ENCODE results near the gene CLEC4M.
"Not testable (repeated sequence)": the region's sequence is repeated elsewhere in the genome, so short reads cannot be mapped to it uniquely, and the experiment has no call there.

Gene CLEC4M

DNA sequence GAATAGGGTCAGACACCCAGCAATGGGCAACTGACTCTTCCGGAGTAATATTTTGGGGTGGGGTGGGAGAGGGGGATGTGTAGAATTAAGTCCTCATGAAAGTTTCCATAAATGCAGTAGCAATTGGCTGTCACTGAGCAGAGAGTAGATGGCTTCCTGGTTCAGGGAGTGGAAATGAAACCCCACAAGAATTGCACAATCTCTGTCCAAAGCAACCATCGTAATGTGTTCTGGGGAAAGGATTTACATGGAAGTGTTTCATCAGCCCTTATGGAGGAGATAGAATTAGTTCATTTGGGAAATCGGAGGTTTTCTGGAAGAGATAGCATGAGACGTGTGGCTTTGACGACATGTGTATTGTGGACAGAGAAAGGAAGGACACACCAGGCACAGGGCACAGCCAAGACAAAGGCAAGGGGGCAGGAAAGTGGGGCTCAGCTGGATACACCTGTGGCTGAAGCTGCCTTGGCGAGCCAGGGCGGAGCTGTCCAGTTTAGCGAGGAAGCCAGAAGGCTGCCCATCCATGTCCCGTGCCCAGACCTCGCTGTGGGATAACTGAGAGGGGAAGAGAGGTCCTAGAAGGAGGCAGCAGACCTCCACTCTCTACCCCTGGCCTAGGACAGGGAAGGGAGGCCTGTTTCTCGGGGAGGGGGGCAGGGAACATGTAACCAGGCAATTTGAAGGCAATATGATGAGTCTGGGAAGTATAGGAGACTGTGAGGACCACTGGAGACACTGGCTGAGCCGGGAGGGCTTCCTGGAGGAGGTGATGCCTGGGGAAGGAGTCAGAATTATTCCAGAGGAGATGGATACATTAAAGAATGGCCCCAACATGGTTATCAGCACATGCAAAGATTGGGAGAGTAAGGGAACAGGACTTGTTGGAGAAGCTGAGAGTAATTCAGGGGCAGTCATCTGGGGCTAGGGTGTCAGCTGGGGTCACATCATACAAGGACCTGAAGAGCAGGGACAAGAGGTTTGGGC is 28.5 kb upstream of the CLEC4M start:
- H3K4me3 Mint-ChIP-seq = no peak overlapping the region
- no peak overlapping the region for H3K27ac Mint-ChIP-seq
- H3K4me1 Mint-ChIP-seq (ENCODE audit: low read depth) = peaks cover 9% of the 10 kb centered on the region
- peaks cover 5% of the 10 kb centered on the region for H3K27me3 Mint-ChIP-seq
- no peaks in the 10 kb centered on the region for H3K36me3 Mint-ChIP-seq
- no peaks in the 10 kb centered on the region for H3K9me3 Mint-ChIP-seq (ENCODE audit: low read depth)

- peaks cover 3% of the 10 kb centered on the region for H3K4me1 Mint-ChIP-seq (ENCODE audit: low read depth)
- no peaks in the 10 kb centered on the region for H3K9me3 Mint-ChIP-seq (ENCODE audit: low read depth)
- no peak overlapping the region for H3K27ac Mint-ChIP-seq
- peaks cover 2% of the 10 kb centered on the region for H3K27me3 Mint-ChIP-seq
- H3K36me3 Mint-ChIP-seq = no peaks in the 10 kb centered on the region
- no peak overlapping the region for H3K4me3 Mint-ChIP-seq
Measured at GRCh38 chr19:7736148-7736547, 26.9 kb upstream of the CLEC4M start.

GRCh38 chr19:7737215-7737614 is 25.8 kb upstream of the CLEC4M start:
- H3K4me1 Mint-ChIP-seq (ENCODE audit: low read depth) = peaks cover 3% of the 10 kb centered on the region
- H3K27ac Mint-ChIP-seq = no peak overlapping the region
- no peak overlapping the region for H3K4me3 Mint-ChIP-seq
- no peaks in the 10 kb centered on the region for H3K36me3 Mint-ChIP-seq
- peaks cover 3% of the 10 kb centered on the region for H3K27me3 Mint-ChIP-seq
- no peaks in the 10 kb centered on the region for H3K9me3 Mint-ChIP-seq (ENCODE audit: low read depth)

- H3K27me3 Mint-ChIP-seq = peaks cover 3% of the 10 kb centered on the region
- H3K9me3 Mint-ChIP-seq (ENCODE audit: low read depth) = no peaks in the 10 kb centered on the region
- H3K36me3 Mint-ChIP-seq = no peaks in the 10 kb centered on the region
- peak overlapping the region; percentile 1 for H3K27ac Mint-ChIP-seq
- H3K4me1 Mint-ChIP-seq (ENCODE audit: low read depth) = peaks cover 3% of the 10 kb centered on the region
- no peak overlapping the region for H3K4me3 Mint-ChIP-seq
Measured at GRCh38 chr19:7738023-7738422, 25.0 kb upstream of the CLEC4M start.

DNA sequence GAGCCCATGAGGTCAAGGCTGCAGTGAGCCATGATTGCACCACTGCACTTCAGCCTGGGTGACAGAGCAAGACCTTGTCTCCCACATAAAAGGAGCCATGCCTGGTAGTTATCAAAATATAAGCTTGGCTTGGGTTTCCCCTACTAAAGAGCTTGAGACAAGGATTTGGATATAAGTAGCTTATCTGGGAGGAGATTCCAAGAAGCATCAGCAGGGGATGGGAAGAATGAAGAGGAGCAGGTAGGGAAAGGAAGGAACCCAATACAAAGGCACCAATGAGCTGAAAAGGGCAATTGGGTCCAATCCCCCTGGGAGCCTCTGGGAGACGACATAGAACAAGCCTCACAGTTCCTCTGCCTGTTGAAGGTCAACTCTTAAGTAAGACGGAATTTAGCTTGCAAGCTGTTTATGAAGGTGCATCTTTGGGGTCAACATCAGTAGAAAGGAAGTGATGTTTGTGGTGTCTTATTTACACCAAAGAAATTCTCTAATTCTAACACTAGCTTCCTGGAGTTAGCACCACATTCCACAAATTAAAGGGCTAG is 23.8 kb upstream of the CLEC4M start:
- no peaks in the 10 kb centered on the region for H3K36me3 Mint-ChIP-seq
- no peak overlapping the region for H3K27ac Mint-ChIP-seq
- no peak overlapping the region for H3K4me3 Mint-ChIP-seq
- peaks cover 3% of the 10 kb centered on the region for H3K27me3 Mint-ChIP-seq
- no peaks in the 10 kb centered on the region for H3K9me3 Mint-ChIP-seq (ENCODE audit: low read depth)
- peaks cover 7% of the 10 kb centered on the region for H3K4me1 Mint-ChIP-seq (ENCODE audit: low read depth)

DNA sequence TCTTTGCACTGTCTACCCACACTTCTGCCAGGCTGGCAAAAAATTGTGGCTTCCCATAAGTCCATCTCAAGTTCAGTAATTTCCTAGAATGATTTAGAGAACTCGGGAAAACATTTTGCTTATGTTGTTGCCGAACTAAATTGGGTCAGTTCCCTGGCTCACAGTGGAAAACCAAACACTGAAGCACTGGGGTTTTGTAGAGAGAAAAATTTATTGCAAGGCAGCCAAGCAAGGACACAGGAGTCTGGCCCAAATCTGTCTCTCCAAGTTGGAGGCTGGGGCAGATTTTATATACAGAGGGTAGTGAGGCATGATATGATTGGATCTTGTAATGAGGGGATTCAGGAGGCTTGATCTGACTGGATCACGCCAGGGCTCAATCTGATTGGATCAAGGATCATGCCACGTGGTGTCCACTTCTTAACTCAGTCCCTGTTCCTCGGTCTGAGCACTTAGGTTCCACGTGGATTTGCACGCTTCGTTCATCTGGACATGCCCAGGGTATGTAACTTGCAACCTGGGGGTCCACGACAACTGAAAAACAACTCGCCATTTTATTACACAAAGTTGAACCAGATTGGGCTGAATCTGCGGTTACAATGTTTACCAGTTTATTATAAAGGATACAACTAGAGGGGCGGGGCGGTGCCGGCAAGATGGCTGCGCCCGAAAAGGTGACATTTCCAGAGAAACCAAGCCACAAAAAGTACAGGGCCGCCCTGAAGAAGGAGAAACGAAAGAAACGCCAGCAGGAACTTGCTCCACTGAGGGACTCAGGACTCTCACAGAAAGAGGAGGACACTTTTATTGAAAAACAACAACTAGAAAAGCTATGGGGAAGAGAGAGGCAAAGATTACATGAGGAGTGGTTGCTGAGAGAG is 23.0 kb upstream of the CLEC4M start:
- H3K27me3 Mint-ChIP-seq = peaks cover 3% of the 10 kb centered on the region
- H3K27ac Mint-ChIP-seq = no peak overlapping the region
- H3K4me1 Mint-ChIP-seq (ENCODE audit: low read depth) = peaks cover 7% of the 10 kb centered on the region

DNA sequence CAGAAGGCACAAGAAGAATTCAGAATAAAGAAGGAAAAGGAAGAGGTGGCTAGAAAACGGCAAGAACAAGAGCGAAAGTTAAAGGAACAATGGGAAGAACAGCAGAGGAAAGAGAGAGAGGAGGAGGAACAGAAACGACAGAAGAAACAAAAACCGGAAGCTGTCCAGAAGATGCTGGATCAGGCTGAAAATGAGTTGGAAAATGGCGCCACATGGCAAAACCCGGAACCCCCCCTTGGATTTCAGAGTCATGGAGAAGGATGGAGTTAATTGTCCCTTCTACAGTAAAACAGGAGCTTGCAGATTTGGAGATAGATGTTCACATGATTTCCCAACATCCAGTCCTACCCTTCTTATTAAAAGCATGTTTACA is 22.4 kb upstream of the CLEC4M start:
- no peak overlapping the region for H3K27ac Mint-ChIP-seq
- no peaks in the 10 kb centered on the region for H3K9me3 Mint-ChIP-seq (ENCODE audit: low read depth)
- no peak overlapping the region for H3K4me3 Mint-ChIP-seq
- H3K36me3 Mint-ChIP-seq = no peaks in the 10 kb centered on the region
- H3K4me1 Mint-ChIP-seq (ENCODE audit: low read depth) = peaks cover 7% of the 10 kb centered on the region
- peaks cover 3% of the 10 kb centered on the region for H3K27me3 Mint-ChIP-seq

More for the DNA sequence above, 23.0 kb upstream of the CLEC4M start:
- Mint-ChIP-seq H3K9me3 (ENCODE audit: low read depth) (no peaks in the 10 kb centered on the region), H3K4me3 (no peak overlapping the region), H3K36me3 (no peaks in the 10 kb centered on the region)

DNA sequence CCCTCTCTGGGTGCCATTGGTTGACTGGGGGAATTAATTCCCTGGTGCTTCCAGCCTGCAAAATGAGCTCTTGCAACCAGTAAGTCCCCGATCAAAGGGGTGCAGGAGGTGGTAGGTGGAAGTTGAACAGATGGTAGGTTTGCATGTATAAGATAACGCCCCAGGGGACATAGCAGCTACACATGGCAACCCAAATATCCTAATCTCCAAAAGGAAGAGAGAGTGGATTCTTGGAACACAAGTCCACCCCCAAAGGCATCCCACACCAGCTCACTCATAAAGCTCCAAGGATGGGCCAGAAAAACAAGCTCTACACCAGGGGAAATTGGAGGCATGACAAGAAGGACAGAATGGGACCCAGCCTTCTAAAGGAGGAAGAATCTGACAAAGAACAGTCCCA is 20.5 kb upstream of the CLEC4M start:
- peaks cover 8% of the 10 kb centered on the region for H3K4me1 Mint-ChIP-seq (ENCODE audit: low read depth)
- H3K27me3 Mint-ChIP-seq = peaks cover 3% of the 10 kb centered on the region
- no peaks in the 10 kb centered on the region for H3K36me3 Mint-ChIP-seq

DNA sequence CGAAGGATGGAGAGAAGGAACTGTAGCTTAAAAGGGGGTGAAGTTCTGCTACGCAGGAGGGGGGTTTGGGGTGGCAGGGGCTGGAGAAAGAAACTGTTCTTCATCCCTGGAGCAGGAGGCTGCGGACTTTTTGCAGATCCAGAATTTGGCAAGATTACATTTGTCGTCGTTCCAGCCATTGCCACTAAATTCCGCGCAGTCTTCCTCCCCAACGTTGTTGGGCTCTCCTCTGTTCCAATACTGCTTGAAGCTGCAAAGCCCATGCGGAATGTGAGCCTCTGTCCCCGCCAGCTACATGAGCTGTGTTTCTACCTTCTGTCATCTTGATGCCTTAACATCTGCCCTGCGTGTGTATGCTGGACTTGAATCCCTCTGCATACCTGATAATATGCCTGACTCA is 20.1 kb upstream of the CLEC4M start:
- peaks cover 7% of the 10 kb centered on the region for H3K4me1 Mint-ChIP-seq (ENCODE audit: low read depth)
- H3K36me3 Mint-ChIP-seq = no peaks in the 10 kb centered on the region
- H3K4me3 Mint-ChIP-seq = no peak overlapping the region
- no peaks in the 10 kb centered on the region for H3K9me3 Mint-ChIP-seq (ENCODE audit: low read depth)
- H3K27ac Mint-ChIP-seq = no peak overlapping the region
- peaks cover 3% of the 10 kb centered on the region for H3K27me3 Mint-ChIP-seq

More for the DNA sequence above, 20.5 kb upstream of the CLEC4M start:
- Mint-ChIP-seq H3K4me3 (no peak overlapping the region), H3K27ac (no peak overlapping the region), H3K9me3 (ENCODE audit: low read depth) (no peaks in the 10 kb centered on the region)

DNA sequence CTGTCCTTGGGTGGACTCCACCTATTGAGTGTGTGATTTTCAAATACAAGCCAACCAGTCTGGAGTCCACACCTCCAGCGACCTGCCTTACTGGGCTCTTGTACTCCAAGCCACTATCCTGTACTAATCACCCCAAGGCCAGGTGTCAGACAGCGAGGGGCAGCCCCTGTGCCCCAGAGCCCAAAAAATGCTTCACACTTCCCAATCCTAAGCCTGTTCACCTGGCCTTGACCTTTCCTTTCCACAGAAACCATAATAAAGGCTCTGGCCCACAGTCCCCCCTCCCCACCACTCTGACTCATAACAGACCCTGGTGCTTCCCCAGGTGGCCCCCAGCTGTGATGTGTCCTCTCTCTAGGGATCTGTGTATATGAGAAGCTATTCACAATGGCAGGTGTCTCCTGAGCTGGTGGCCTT is 19.6 kb upstream of the CLEC4M start:
- no peak overlapping the region for H3K4me3 Mint-ChIP-seq
- peaks cover 5% of the 10 kb centered on the region for H3K4me1 Mint-ChIP-seq (ENCODE audit: low read depth)
- H3K27me3 Mint-ChIP-seq = peaks cover 3% of the 10 kb centered on the region
- H3K9me3 Mint-ChIP-seq (ENCODE audit: low read depth) = no peaks in the 10 kb centered on the region
- H3K36me3 Mint-ChIP-seq = no peaks in the 10 kb centered on the region
- H3K27ac Mint-ChIP-seq = no peak overlapping the region

DNA sequence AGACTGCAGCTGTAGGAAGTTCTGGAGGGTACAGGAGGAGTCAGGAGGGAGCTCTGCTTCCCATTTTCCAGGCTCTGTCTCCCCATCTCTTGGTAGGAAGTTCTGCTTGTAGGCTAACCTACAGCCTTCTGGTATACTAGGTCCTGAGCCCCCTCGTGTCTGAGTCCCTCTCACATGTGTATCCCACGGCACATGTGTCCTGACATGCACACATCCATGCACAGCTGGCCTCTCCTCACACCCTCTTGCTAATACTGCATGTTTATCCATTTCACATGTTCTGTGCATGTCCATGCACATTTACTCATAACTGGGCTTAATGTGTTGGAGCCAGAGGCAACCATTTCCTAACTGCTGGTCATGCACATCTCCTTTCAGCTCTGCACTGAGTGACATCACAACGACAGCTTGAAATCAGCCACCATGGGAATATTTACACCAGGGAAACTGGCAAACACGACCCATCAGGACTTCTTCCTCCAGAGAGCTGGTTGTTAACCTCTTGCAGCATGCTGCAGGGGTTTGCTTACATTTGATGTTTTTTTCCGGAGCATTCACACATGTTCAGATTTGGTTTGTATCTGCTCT is 18.8 kb upstream of the CLEC4M start:
- peaks cover 3% of the 10 kb centered on the region for H3K27me3 Mint-ChIP-seq
- no peak overlapping the region for H3K27ac Mint-ChIP-seq
- H3K9me3 Mint-ChIP-seq (ENCODE audit: low read depth) = no peaks in the 10 kb centered on the region
- no peak overlapping the region for H3K4me3 Mint-ChIP-seq
- H3K4me1 Mint-ChIP-seq (ENCODE audit: low read depth) = peaks cover 8% of the 10 kb centered on the region
- no peaks in the 10 kb centered on the region for H3K36me3 Mint-ChIP-seq

GRCh38 chr19:7744871-7745650 is 18.0 kb upstream of the CLEC4M start:
- Mint-ChIP-seq H3K36me3 (no peaks in the 10 kb centered on the region), H3K27me3 (peaks cover 3% of the 10 kb centered on the region), H3K4me3 (no peak overlapping the region)

GRCh38 chr19:7746306-7746705 is 16.7 kb upstream of the CLEC4M start:
- H3K9me3 Mint-ChIP-seq (ENCODE audit: low read depth); H3K27ac Mint-ChIP-seq; H3K4me3 Mint-ChIP-seq; H3K27me3 Mint-ChIP-seq; H3K36me3 Mint-ChIP-seq: not testable (repeated sequence)
- H3K4me1 Mint-ChIP-seq (ENCODE audit: low read depth) = peaks cover 22% of the 10 kb centered on the region

More at GRCh38 chr19:7744871-7745650, 18.0 kb upstream of the CLEC4M start:
- Mint-ChIP-seq H3K4me1 (ENCODE audit: low read depth) (peaks cover 10% of the 10 kb centered on the region), H3K27ac (no peak overlapping the region), H3K9me3 (ENCODE audit: low read depth) (no peaks in the 10 kb centered on the region)
